ENCODE measurements around the gene TMEM244. TPM values are rescaled to one million over a fixed set of nuclear protein-coding genes. Genes with fewer than 3 reads are reported as not detected.

TMEM244 gene
- total and polyA plus RNA-seq, 2 donors (not counting 3 experiments of a cell fraction or from before 2014, with no cell fraction given), result not detected

GRCh38 chr6:129906515-129907077, 45.5 kb upstream of the TMEM244 start:
- Histone ChIP-seq H3K27ac (ENCODE audit: insufficient read depth, low read depth, low read length) (no peak overlapping the region), H3K36me3 (ENCODE audit: control insufficient read depth in 2 of 2, extremely low read depth in 1 of 2, insufficient read depth in 2 of 2, low read length in 2 of 2) (no peaks in the 10 kb centered on the region), H3K4me2 (ENCODE audit: insufficient read depth, low read length) (no peak overlapping the region), H3K9me3 (replicated peaks; ENCODE audit: control insufficient read depth, insufficient read depth, low read length) (no peaks in the 10 kb centered on the region), H3K4me1 (ENCODE audit: control insufficient read depth, extremely low read depth, insufficient read depth, low read length) (no peaks in the 10 kb centered on the region), H3K4me3 (replicated peaks in 1 of 3; ENCODE audit: insufficient read depth in 1 of 3, low read depth in 1 of 3, low read length in 3 of 3) (no peak overlapping the region), H3K79me2 (ENCODE audit: control insufficient read depth, insufficient read depth, low read length) (no peaks in the 10 kb centered on the region), H3K9me1 (replicated peaks; ENCODE audit: control insufficient read depth, extremely low read depth, insufficient read depth, low read length) (no peaks in the 10 kb centered on the region), H4K20me1 (replicated peaks; ENCODE audit: control insufficient read depth, extremely low read depth, insufficient read depth, low read length) (no peaks in the 10 kb centered on the region), H2AFZ (ENCODE audit: low read depth, low read length) (no peak overlapping the region), H3K27me3 (ENCODE audit: control insufficient read depth in 2 of 2, insufficient read depth in 2 of 2, low read length in 2 of 2) (no peaks in the 10 kb centered on the region), H3K9ac (replicated peaks; ENCODE audit: extremely low read depth, insufficient read depth, low read length) (no peak overlapping the region)
- TF ChIP-seq FOS (IDR thresholded peaks at IDR 0.05; ENCODE audit: borderline replicate concordance, insufficient read depth, low read length) (no peak), GATA2 (IDR thresholded peaks at IDR 0.05; ENCODE audit: insufficient read depth, insufficient read length, low read depth, low read length) (no peak), EZH2 (IDR thresholded peaks at IDR 0.05; ENCODE audit: borderline replicate concordance, low read depth, low read length, severe bottlenecking) (no peak), MYC (IDR thresholded peaks at IDR 0.05; ENCODE audit: low read depth, low read length) (no peak), POLR2AphosphoS5 (IDR thresholded peaks at IDR 0.05; ENCODE audit: insufficient read depth, low read depth, low read length) (no peak), JUN (IDR thresholded peaks at IDR 0.05; ENCODE audit: borderline replicate concordance, insufficient read depth, insufficient read length, low read depth) (no peak)
- TF ChIP-seq, protein P1, sequence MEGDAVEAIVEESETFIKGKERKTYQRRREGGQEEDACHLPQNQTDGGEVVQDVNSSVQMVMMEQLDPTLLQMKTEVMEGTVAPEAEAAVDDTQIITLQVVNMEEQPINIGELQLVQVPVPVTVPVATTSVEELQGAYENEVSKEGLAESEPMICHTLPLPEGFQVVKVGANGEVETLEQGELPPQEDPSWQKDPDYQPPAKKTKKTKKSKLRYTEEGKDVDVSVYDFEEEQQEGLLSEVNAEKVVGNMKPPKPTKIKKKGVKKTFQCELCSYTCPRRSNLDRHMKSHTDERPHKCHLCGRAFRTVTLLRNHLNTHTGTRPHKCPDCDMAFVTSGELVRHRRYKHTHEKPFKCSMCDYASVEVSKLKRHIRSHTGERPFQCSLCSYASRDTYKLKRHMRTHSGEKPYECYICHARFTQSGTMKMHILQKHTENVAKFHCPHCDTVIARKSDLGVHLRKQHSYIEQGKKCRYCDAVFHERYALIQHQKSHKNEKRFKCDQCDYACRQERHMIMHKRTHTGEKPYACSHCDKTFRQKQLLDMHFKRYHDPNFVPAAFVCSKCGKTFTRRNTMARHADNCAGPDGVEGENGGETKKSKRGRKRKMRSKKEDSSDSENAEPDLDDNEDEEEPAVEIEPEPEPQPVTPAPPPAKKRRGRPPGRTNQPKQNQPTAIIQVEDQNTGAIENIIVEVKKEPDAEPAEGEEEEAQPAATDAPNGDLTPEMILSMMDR (IDR thresholded peaks at IDR 0.05; ENCODE audit: extremely low read depth in 1 of 2, insufficient read depth in 1 of 2, low read depth in 1 of 2, low read length in 2 of 2), result no peak
- TF ChIP-seq, protein P2, sequence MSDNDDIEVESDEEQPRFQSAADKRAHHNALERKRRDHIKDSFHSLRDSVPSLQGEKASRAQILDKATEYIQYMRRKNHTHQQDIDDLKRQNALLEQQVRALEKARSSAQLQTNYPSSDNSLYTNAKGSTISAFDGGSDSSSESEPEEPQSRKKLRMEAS (IDR thresholded peaks at IDR 0.05; ENCODE audit: insufficient read depth, insufficient read length), result no peak
- CTCF ChIA-PET, result no interaction called here
- FAIRE-seq (no peak), DNase-seq (ENCODE audit: low read depth, low spot score) (no peak)
- dilution Hi-C loops (cut with MboI; ENCODE audit: extremely low pct_ligation_motif_present, low sequenced_read_pairs), result no loop called here
- intact Hi-C loops (cut with micrococcal nuclease), result no loop called here
- POLR2A ChIA-PET, result no interaction called here
- no TSS peak for BruUV-seq (replicated peaks)

All from endothelial cell of umbilical vein (primary cell).